Thyroid gland (tissue), 4 donors: Measurements from ENCODE around the gene DPYD.

Experiments used
- POLR2A ChIP-seq, 2 donors: fragments of 450-650 bp; IDR thresholded peaks; one replicate each; pipeline ENCODE4 v1.6.1; 2017; ENCODE audit warnings: antibody characterized with exemption in 2 of 2, mild to moderate bottlenecking in 2 of 2, moderate library complexity in 1 of 2
- TF ChIP-seq, protein P1 (sequence below), 6 experiments: fragments of 200-600 bp in 3 of 6; fragments of 450-650 bp in 3 of 6; sonication (generic) in 3 of 6; IDR thresholded peaks; one replicate each; pipeline ENCODE4 v1.5.1; 2016 to 2019; ENCODE audit warnings: antibody characterized with exemption in 6 of 6, mild to moderate bottlenecking in 2 of 6, inconsistent platforms in 1 of 6, moderate library complexity in 1 of 6

DNA sequence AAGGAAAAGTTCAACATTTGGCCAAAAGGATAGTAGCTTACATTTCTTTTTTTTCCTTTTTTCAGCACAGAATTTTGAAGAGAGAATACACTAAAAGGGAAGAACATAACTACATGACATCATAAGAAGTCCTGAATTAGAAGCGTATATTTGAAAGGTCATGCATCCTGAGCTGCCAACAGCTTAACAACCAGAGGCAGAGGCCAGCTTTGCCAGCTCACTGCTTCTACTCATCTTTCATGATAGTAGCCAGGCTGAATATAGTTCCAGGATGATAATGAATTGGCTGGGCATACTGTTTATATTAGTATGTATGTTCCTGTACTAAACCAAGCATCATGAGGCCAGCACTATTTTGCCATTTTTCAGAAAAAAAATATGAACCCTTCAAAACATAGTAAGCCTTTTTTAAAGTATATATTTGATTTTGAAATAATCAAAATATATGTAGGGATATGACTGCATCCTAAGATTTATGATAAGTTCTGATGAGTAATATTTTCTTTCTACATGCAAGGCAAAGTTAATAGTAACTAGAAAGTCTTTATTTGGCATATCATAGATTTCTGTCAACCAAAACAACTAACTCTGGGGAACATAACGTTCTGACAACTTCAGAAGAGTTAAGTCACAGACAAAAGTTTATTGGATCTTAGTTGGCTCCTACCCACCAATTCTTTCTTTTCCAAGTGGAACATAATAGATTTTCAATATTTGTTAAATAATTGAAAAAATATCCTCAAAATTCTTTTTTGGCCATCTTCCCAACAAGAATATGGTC lies 123.2 kb downstream of the DPYD start:
- TF ChIP-seq, protein P1, sequence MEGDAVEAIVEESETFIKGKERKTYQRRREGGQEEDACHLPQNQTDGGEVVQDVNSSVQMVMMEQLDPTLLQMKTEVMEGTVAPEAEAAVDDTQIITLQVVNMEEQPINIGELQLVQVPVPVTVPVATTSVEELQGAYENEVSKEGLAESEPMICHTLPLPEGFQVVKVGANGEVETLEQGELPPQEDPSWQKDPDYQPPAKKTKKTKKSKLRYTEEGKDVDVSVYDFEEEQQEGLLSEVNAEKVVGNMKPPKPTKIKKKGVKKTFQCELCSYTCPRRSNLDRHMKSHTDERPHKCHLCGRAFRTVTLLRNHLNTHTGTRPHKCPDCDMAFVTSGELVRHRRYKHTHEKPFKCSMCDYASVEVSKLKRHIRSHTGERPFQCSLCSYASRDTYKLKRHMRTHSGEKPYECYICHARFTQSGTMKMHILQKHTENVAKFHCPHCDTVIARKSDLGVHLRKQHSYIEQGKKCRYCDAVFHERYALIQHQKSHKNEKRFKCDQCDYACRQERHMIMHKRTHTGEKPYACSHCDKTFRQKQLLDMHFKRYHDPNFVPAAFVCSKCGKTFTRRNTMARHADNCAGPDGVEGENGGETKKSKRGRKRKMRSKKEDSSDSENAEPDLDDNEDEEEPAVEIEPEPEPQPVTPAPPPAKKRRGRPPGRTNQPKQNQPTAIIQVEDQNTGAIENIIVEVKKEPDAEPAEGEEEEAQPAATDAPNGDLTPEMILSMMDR (IDR thresholded peaks at IDR 0.05), result no peak
- no peak for TF ChIP-seq POLR2A (IDR thresholded peaks at IDR 0.05)
